HG03460 (cell line): ENCODE measurements around the gene F2RL2.
"Not testable (repeated sequence)": the region's sequence is repeated elsewhere in the genome, so short reads cannot be mapped to it uniquely, and the experiment has no call there.

Experiments
- ATAC-seq: cut with Tn5 transposase; IDR thresholded peaks from one replicate; pipeline ENCODE4 v1.9.1; 2021; ENCODE audit not compliant: unreplicated experiment

F2RL2 gene

DNA sequence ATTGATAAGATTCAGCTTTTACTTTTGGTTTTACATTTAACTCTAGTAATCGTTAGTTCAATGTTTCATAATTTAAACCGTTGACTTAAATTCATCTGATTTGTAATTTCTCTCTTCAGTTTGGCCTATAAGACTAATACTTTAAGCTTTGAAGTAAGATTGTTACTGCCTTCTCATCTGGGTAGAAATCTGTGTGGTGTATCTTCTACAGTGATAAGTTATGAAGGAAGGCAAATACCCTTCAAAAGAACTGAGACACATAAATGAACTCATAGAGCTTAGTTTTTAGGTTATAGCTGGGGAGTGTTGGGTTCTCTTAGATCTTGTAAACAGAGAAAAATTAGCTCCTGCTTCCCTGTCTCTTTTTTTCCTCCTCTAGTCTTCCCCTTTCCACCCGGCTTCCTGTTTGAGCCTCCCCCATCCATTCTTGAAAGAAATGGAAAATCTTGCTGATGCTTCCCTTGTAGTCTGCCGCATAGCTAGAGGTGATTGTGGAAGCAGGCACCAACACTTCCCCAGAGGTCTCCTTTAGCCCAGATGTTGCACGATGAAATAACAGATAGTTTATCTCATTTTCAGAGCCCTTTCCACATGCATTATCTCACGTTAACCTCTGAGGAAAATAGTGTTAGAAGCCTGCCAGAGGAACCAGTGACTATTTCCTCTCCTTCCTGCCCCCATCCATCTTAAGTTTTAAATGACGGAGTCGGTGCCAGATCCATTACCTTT lies 2.0 kb upstream of the F2RL2 start:
- no peak for ATAC-seq

DNA sequence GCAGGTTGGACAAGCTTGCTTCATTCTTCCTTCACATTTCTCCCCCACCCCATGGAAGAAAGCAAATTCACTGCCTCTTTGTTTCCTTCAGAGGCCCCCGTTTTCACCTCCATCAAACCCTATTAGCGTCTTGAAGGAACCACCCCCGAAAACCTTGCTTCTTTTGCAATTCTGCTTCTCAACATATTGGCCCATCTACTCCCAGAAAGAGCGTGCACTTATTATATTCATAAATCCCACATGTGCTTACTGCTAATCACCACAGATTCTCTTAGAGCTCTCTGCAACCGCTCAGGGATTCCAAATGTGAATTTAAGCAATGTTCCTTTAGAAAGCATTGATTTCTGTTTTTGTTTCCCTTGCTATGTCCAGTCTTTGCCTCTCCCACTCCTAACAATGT lies 1.1 kb downstream of the F2RL2 start:
- no peak for ATAC-seq

DNA sequence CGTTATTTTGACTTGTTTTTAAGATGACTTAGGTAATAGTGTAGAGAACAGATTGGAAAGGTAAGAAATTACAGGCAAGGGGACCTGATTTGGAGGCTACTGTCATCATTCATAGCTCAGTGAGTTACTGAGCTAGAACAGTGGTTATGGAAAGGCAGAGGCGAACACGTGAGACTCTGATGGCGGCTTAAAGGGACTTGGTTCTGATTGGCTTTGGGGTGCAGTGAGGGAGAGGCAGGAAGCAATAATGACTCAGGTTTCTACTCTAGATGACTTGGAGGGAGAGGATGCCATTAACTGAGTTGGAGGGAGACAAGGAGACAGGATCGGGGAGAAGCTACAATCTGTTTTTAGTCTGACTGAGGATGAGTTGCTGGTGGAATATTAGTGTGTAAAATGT lies 3.0 kb downstream of the F2RL2 start:
- ATAC-seq: no peak

DNA sequence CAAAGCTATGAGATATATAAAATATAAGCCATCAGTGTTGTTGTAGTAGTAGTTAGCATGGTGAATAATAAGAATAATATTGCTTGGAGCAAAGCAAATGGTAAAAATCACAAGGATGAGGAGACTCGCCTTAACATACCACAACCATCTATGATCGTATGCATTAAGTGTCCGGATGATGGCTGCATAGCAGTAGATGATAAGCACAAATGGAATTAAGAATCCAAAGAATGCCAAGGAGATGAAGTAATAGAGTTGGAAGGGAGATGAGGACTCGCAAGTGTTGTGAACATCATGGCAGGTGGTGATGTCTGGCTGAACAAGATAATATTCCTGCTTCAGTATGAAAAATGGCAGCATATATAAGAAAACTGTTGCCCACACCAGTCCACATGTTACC lies 5.5 kb downstream of the F2RL2 start:
- no peak for ATAC-seq

DNA sequence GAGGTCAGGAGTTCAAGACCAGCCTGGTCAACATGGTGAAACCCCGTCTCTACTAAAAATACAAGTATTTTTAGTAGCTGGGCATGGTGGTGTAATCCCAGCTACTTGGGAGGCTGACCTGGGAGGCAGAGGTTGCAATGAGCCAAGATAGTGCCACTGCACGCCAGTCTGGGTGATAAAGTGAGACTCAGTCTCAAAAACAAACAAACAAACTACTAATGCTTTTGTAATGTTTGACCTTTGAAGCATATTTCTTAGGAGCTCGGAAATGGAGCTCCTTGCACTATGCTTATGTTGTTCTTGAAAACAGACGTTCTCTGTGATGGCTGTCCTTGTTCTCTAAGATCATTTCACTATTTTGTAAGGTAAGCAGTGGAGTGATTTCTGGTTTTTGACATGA lies 6.0 kb downstream of the F2RL2 start:
- ATAC-seq: no peak

DNA sequence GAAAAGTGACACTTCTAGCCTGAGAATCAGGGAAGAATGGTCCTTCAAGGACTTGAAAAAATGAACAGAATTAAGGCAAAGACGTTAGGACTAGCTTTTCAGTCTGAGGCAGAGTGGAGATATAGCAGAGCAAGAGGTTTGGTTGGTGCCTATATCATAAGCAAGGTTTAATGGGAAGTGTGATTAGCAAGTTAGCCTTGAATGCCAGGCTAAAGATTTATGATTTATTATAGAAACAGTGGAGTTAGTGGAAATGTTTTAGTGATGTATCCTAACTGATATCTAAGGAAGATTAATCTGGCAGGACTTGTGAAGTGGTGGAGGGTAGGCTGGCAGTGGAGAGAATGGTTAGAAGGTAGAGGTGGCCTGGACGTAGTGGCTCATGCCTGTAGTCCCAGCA lies 7.0 kb downstream of the F2RL2 start:
- ATAC-seq: no peak

DNA sequence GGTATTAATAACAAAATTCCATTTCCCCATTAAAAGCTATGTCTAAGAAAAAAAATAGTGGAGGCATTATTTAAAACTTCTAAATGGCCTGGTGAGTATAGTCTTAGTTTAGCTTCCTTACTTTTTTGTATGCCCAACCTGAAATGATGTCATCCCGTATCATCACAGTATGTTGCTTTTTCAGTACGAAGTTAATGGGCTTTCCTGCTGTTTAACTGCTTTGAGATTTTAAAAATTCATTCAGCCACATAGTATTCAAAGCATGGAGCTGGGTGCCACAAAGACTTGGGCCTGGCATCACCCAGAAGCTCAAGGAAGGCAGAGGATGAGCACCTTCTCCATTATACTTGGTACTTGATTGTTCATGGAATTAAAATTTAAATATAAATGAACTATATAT lies 7.4 kb downstream of the F2RL2 start:
- ATAC-seq: no peak

DNA sequence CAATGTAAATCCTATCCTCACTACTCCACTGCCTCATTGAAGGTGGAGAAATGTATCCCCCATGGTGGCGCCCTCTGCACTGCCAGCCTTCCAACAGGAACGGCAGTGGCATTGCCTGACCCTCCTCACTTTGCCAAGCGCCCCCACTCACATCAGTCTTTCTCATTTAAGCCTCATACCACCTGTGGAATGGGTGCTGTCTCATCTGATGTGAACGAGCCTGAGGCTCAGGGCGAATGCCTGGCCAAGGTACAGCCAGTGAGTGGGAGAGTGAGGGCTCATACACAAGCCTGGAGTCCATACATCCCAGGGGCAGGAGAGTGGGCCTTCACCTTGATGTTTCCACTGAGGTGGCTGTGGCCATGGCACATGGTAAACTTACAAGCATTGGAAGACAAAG lies 10.3 kb downstream of the F2RL2 start:
- no peak for ATAC-seq

DNA sequence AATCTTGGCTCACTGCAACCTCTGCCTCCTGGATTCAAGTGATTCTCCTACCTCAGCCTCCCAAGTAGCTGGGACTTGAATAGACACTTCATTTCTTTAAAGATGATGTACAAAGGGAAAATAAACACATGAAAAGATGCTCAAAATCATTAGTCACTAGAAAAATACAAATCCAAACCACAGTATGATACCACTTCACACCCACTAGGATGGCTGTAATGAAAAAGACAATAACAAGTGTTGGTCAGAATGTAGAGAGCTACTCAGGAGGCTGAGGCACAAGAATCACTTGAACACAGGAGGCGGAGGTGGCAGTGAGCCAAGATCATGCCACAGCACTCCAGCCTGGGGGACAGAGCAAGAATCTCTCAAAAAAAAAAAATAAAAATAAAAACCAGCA lies 13.0 kb downstream of the F2RL2 start:
- no peak for ATAC-seq

DNA sequence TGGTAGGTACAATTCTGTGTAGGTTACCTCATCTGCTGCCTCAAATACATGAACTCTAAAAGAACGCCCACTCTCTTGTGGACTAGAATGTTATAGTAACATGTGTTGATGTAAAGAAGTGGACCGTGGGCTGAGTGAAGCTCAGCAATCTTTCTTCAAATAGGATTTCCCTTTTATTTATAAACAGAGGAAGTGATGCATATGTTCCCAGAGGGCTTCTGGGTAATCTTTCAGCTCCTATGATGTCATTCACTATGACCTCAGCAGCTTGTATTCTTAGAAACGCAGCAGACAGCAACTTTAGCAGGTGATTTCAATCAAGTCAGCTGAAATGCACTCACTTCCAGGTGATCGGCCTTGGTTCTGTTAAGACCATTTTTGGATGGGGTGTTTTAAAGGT lies 14.4 kb downstream of the F2RL2 start:
- ATAC-seq: no peak

DNA sequence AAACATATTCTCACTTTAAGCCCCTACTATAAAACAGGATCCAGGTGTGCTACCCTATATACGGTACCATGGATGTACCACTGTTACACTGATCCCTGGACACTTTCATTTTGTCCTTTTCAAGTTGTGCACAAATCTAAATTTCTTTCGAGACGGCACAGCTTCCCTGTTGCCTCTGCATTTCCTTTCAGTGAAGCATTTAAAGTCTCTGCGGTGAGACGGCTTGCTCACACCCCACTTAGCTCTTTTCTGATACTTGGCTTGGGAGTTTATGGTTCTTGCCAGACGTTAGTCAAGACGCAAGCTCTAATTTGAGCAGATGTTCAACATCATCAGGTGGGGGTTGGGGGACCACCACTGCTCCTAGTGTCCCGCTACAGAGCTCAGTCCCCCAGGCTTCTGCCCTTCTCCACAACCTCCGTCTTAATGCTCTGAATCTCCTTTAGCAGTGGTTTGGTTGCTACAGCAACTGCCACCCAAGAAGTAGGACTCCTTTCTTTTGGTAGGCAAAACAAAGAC lies 15.8 kb downstream of the F2RL2 start:
- no peak for ATAC-seq

DNA sequence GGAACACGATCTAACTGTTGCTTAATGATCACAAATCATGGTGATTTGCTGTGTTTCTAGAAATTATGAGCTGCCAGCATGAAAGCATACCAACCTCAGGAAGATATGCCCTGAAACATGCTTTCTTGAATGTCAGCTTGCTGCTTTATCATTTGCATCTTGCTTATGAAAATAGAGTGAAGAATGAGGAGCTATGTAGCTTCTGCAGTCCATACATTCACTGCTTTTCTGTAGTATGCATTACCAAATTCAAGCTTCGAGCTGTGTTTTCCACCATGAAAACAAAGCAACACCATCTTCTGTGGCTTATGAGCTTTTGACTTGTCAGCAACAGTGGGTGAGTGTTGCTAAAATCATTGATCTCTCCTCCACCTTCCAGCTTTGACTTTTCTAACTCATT lies 16.5 kb downstream of the F2RL2 start:
- no peak for ATAC-seq

DNA sequence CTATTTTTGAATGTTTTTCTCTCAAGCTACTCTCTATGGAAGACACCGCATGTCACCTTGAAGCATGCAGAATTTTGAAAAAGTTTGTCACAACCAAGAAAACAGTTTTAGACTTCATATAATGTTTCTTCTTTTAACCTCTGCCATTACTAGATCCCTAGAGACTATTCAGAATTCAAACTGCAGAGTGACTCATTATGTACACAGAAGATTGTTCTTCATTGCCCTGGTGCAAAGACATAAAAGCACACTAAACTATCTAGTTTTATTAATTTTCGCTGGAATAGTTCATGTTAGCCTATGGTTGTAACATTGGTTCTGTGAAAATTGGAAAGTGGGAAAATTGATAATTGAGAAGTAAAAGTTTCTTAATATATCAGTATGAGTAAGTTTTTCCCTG lies 18.4 kb downstream of the F2RL2 start:
- ATAC-seq: no peak

DNA sequence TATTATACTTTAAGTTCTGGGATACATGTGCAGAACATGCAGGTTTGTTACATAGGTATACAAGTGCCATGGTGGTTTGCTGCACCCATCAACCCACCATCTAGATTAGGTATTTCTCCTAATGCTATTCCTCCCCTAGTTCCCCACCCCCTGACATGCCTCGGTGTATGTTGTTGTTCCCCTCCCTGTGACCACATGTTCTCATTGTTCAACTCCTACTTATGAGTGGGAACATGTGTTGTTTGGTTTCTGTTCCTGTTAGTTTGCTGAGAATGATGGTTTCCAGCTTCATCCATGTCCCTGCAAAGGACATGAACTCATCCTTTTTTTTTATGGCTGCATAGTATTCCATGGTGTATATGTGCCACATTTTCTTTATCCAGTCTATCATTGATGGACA lies 19.2 kb downstream of the F2RL2 start:
- not testable (repeated sequence) for ATAC-seq

DNA sequence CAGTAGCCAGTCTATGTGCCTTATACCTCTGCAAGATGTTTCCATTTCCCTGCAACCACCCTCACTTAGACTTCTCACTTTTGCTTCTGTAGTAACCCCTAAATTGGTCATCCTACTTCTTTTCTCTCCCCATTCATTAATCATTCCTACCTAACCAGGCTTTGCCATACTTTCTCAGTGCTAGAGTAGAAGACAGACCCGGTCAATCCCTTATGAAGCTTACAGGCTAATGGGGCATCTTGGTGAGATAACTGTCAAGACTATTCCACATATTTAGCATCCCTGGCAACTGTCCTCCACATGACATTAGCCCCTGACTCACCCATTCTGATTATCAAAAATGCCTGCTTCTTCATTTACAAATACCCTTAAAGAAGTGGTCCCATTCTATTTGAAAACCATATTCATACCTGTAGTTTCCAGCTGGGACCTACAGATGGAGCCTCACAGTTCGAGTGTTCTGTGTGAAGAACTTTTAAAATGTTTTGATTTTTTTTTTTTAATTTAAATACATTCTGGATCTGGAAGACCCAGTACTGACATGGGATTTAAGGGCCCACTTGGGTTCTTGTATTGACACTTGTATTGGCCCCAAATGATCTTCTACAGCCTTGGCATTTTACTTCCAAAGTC lies 21.0 kb downstream of the F2RL2 start:
- ATAC-seq: no peak

DNA sequence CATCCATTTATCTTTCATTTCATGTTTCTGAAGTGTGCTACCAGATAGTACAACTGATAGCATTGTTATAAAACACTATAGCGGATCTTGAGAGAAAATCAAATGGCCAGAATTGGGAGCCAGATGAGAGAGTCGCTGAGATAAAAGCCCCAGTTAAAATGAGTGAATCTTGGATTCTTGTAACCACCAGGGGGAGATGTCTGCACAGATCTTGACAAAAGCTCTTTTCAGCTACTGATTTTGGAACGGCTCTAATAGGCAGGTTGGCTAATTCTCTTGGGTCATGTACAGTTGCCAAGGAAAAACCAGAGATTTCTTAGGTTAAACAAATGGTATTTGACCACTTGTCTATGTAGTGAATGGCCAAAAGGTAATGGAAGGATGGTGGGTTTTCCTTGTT lies 21.7 kb downstream of the F2RL2 start:
- no peak for ATAC-seq

DNA sequence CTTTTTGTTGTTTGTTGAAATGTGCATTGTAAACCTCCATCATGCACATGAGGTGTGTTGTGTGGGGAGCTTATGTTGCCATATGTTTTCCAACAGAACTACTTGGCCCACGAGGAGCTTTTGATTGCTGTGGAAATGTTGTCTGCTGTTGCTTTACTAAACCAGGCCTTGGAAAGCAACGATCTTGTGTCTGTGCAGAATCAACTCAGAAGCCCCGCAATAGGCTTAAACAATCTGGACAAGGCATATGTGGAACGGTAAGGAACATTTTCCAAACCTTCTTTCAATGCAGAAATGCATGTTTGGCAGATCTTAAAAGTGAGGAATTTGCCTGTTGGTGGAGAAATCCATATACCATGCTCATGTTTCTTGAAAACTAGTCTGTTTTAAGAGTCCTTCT lies 22.5 kb downstream of the F2RL2 start:
- ATAC-seq: no peak

DNA sequence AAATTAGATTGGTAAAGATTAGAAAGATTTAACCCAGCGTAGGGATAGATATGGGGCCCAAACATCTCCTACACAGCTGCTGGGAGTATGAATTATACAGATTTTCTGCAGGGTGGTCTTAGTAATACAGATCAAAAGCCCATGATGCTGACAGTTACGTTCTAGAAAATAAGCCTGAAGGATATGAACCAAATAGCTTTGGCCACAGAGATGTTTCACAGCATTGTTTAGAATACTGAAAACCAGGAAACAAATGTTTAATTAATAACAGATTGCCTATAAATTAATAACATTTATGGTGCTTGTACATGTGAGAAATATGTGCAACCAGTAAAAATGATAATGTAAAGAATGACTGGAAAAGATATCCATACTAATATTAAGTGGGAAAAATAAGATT lies 24.7 kb downstream of the F2RL2 start:
- ATAC-seq: no peak

DNA sequence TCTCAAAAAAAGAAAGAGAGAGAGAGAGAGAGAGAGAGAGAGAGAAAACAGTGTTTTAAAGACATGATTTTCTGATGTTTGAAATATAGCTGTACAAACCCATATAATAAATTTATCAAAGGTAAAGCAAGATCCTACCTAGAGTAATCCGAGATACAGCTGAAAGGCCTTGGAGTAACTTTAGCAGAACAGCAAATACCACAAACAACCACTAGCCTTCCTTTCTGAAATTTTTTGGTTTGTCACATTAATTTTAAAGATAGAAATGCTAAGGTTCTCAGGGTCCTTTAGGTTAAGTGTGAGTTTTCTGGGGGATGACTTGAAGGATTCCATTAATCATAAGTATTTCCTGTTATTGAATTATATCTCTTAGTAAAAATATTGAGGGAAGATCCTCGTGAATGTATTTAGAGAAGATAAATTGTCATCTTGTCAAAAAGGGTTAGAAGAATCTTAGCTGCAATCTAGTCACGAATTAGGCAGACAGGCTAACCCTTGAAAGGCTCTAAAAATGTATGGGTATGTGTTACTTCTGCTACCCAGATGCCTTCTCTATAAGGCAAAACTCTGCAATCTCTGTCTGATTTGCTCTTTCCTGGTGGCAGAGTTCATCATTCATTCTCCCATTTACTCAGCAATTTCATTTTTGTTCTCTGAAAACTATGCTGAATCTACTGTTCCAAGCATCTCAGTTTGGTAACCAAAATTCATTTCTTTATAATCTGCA lies 27.3 kb downstream of the F2RL2 start:
- no peak for ATAC-seq

DNA sequence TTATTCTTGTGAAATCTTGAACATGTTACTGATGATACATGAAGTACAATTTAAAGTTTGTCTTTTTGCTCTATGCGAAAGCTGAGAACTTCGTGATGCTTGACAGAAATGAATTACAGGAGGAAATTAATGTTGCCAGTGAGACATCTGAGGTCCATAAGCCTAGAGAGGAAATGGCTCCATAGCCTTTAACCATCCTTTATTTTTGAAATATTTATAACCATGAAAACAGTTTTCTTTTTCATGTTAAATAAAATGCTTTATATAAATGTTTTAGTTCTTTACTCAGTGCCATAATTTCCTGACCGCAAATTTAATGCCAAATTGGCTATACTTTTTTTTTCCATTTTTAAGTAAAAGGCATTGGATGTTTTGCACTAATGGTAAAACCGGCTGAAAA lies 29.1 kb downstream of the F2RL2 start:
- ATAC-seq: no peak

DNA sequence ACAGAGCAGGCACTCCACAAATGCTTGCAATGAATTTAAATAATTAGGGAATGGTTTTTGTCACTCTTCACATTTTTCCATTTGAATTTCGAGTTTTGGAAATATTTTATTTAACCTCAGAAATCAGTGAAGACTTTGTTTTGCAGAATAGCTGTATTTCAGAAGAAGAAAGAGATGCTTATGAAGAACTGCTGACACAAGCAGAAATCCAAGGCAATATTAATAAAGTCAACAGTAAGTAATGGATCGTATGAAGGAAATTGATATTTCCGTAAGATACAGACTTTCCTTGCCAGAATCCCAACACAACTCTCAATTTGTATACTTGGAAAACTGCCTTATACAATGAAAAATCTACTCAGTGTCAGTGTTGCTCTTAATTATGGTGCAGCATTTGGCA lies 30.5 kb downstream of the F2RL2 start:
- no peak for ATAC-seq

DNA sequence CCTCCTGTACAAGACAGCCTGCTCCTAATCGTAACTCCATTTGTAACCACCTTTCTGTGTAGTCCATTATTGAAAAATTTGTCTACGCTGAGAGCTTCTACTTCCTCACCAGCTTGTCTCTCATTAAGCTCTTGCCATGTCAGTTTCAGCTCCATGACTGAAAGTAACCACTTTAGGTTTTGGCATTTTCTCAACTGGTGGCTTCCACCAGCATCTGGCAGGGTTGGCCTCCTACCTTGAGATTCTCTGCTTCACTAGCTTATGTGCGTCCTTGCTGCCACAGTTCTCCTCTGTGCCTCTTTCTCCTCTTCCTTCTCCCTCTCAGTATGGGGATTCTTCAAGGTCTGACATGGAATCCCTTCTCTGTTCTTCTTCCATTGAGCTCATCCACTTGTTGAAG lies 31.8 kb downstream of the F2RL2 start:
- ATAC-seq: no peak
